Suprapubic skin (tissue), 3 donors: ENCODE results near the gene NLRP11.

ENCODE experiments used
- POLR2A ChIP-seq, 2 donors: fragments of 450-650 bp; IDR thresholded peaks; one replicate each; pipeline ENCODE4 v1.6.1; 2017; ENCODE audit warnings: antibody characterized with exemption in 2 of 2, mild to moderate bottlenecking in 2 of 2, moderate library complexity in 2 of 2
- TF ChIP-seq, protein P1 (sequence below), 2 donors: fragments of 200-600 bp in 1 of 2; fragments of 450-650 bp in 1 of 2; sonication (generic) in 1 of 2; IDR thresholded peaks; one replicate each; pipeline ENCODE4 v1.5.1; 2016 to 2019; ENCODE audit warnings: antibody characterized with exemption in 2 of 2, mild to moderate bottlenecking in 1 of 2, moderate library complexity in 1 of 2

GRCh38 chr19:55781112-55781511 lies 50.7 kb downstream of the NLRP11 start:
- TF ChIP-seq, protein P1, sequence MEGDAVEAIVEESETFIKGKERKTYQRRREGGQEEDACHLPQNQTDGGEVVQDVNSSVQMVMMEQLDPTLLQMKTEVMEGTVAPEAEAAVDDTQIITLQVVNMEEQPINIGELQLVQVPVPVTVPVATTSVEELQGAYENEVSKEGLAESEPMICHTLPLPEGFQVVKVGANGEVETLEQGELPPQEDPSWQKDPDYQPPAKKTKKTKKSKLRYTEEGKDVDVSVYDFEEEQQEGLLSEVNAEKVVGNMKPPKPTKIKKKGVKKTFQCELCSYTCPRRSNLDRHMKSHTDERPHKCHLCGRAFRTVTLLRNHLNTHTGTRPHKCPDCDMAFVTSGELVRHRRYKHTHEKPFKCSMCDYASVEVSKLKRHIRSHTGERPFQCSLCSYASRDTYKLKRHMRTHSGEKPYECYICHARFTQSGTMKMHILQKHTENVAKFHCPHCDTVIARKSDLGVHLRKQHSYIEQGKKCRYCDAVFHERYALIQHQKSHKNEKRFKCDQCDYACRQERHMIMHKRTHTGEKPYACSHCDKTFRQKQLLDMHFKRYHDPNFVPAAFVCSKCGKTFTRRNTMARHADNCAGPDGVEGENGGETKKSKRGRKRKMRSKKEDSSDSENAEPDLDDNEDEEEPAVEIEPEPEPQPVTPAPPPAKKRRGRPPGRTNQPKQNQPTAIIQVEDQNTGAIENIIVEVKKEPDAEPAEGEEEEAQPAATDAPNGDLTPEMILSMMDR (IDR thresholded peaks at IDR 0.05) = no peak
- TF ChIP-seq POLR2A (IDR thresholded peaks at IDR 0.05) = no peak
